Suprapubic skin (tissue), 4 donors: Measurements from ENCODE around the gene ALPG. TPM values are rescaled to one million over a fixed set of nuclear protein-coding genes. Genes with fewer than 3 reads are reported as not detected.
A peak's percentile ranks its signal among the peaks of the same experiment; 100 is the strongest.
"Not testable (repeated sequence)": the region's sequence is repeated elsewhere in the genome, so short reads cannot be mapped to it uniquely, and the experiment has no call there.

Experiments used
- DNase-seq, 2 donors: peaks; one replicate each; pipeline ENCODE4 v3.0.0-alpha.2; 2019; ENCODE audit warnings: low spot score in 2 of 2
- H3K27ac ChIP-seq: fragments of 200-600 bp; sonication (generic); one replicate; pipeline ENCODE4 v1.5.1; 2019
- H3K27me3 ChIP-seq: fragments of 200-600 bp; sonication (generic); one replicate; pipeline ENCODE4 v1.5.1; 2019
- H3K36me3 ChIP-seq: fragments of 200-600 bp; sonication (generic); one replicate; pipeline ENCODE4 v1.5.1; 2019
- H3K4me1 ChIP-seq: fragments of 200-600 bp; sonication (generic); one replicate; pipeline ENCODE4 v1.5.1; 2019
- H3K4me3 ChIP-seq: fragments of 200-600 bp; sonication (generic); one replicate; pipeline ENCODE4 v1.5.1; 2019; ENCODE audit warnings: mild to moderate bottlenecking
- H3K9me3 ChIP-seq: fragments of 200-600 bp; sonication (generic); one replicate; pipeline ENCODE4 v1.5.1; 2019
- CTCF ChIP-seq, 2 donors: fragments of 200-600 bp in 1 of 2; fragments of 450-650 bp in 1 of 2; sonication (generic) in 1 of 2; IDR thresholded peaks; one replicate each; pipeline ENCODE4 v1.5.1; 2016 to 2019; ENCODE audit warnings: antibody characterized with exemption in 2 of 2, mild to moderate bottlenecking in 1 of 2, moderate library complexity in 1 of 2
- EP300 ChIP-seq: sonication (generic); formaldehyde crosslinking; IDR thresholded peaks from one replicate; pipeline ENCODE4 v1.6.1; 2017; ENCODE audit warnings: antibody characterized with exemption
- POLR2A ChIP-seq, 2 donors: fragments of 450-650 bp; IDR thresholded peaks; one replicate each; pipeline ENCODE4 v1.6.1; 2017; ENCODE audit warnings: antibody characterized with exemption in 2 of 2, mild to moderate bottlenecking in 2 of 2, moderate library complexity in 2 of 2
- POLR2AphosphoS5 ChIP-seq, 3 donors: sonication (generic); formaldehyde crosslinking; IDR thresholded peaks; one replicate each; pipeline ENCODE4 v1.6.1; 2017; ENCODE audit warnings: antibody characterized with exemption in 3 of 3
- WGBS: methylation state at CpG from one replicate; pipeline ENCODE4 v1.1.5; 2018; 5-methylcytosine and 5-hydroxymethylcytosine counted together
- total RNA-seq, 4 donors: library from RNA; depleted of rRNA; stranded (reverse); fragments of >200 nt; gene quantifications; one replicate each; pipeline ENCODE4 v1.1.0, GENCODE V29; 2016

The ALPG gene
- total RNA-seq, 4 donors from 2014 or later: not detected

- 64% methylated on average over 15 of the region's 18 CpGs for WGBS
- Histone ChIP-seq H3K27ac (no peak overlapping the region), H3K36me3 (no peaks in the 10 kb centered on the region), H3K27me3 (peaks cover 79% of the 10 kb centered on the region), H3K9me3 (no peaks in the 10 kb centered on the region), H3K4me3 (no peak overlapping the region), H3K4me1 (peaks cover 19% of the 10 kb centered on the region)
- DNase-seq: no peak
- TF ChIP-seq POLR2A (IDR thresholded peaks at IDR 0.05): no peak
- no peak for TF ChIP-seq EP300
- TF ChIP-seq CTCF (IDR thresholded peaks at IDR 0.05): no peak
- no peak for TF ChIP-seq POLR2AphosphoS5 (IDR thresholded peaks at IDR 0.05)
Measured at GRCh38 chr2:232382331-232383225, 24.1 kb upstream of the ALPG start.

GRCh38 chr2:232384466-232384865 lies 22.2 kb upstream of the ALPG start:
- Histone ChIP-seq H3K27ac (no peak overlapping the region), H3K36me3 (no peaks in the 10 kb centered on the region), H3K4me1 (peaks cover 29% of the 10 kb centered on the region), H3K4me3 (no peak overlapping the region), H3K9me3 (no peaks in the 10 kb centered on the region), H3K27me3 (peaks cover 91% of the 10 kb centered on the region)
- no peak for DNase-seq
- no peak for TF ChIP-seq EP300
- TF ChIP-seq POLR2A (IDR thresholded peaks at IDR 0.05): no peak
- no peak for TF ChIP-seq POLR2AphosphoS5 (IDR thresholded peaks at IDR 0.05)
- no peak for TF ChIP-seq CTCF (IDR thresholded peaks at IDR 0.05)
- 93% methylated on average over 1 of the region's 1 CpG for WGBS

GRCh38 chr2:232385058-232385457 lies 21.6 kb upstream of the ALPG start:
- not testable (repeated sequence) for DNase-seq, H3K9me3 ChIP-seq, H3K4me3 ChIP-seq, H3K36me3 ChIP-seq, H3K27ac ChIP-seq
- Histone ChIP-seq H3K4me1 (peaks cover 29% of the 10 kb centered on the region), H3K27me3 (peaks cover 92% of the 10 kb centered on the region)

GRCh38 chr2:232385660-232386489 lies 20.8 kb upstream of the ALPG start:
- Histone ChIP-seq H3K4me1 (peaks cover 29% of the 10 kb centered on the region), H3K27me3 (peaks cover 93% of the 10 kb centered on the region), H3K27ac (no peak overlapping the region), H3K9me3 (no peaks in the 10 kb centered on the region), H3K36me3 (no peaks in the 10 kb centered on the region), H3K4me3 (peak overlapping the region; percentile 20)
- 11% methylated on average over 24 of the region's 24 CpGs for WGBS
- no peak for DNase-seq
- TF ChIP-seq CTCF (IDR thresholded peaks at IDR 0.05): no peak
- TF ChIP-seq EP300: no peak
- TF ChIP-seq POLR2A (IDR thresholded peaks at IDR 0.05): no peak
- TF ChIP-seq POLR2AphosphoS5 (IDR thresholded peaks at IDR 0.05): no peak

GRCh38 chr2:232386490-232386739 lies 20.2 kb upstream of the ALPG start:
- no peaks in the 10 kb centered on the region for H3K36me3 ChIP-seq
- H3K9me3 ChIP-seq: no peaks in the 10 kb centered on the region
- no peak for TF ChIP-seq POLR2A (IDR thresholded peaks at IDR 0.05)
- no peak for TF ChIP-seq CTCF (IDR thresholded peaks at IDR 0.05)
- no peak for TF ChIP-seq EP300
- TF ChIP-seq POLR2AphosphoS5 (IDR thresholded peaks at IDR 0.05): no peak
- peak overlapping the region; percentile 20 for H3K4me3 ChIP-seq
- H3K27ac ChIP-seq: no peak overlapping the region
- no peak for DNase-seq
- H3K27me3 ChIP-seq: peaks cover 94% of the 10 kb centered on the region
- H3K4me1 ChIP-seq: peaks cover 29% of the 10 kb centered on the region
- WGBS: 14% methylated on average over 23 of the region's 23 CpGs
